ENCODE results near the gene CDH13. TPM values are rescaled to one million over a fixed set of nuclear protein-coding genes. Genes with fewer than 3 reads are reported as not detected.

The CDH13 gene
- total and polyA plus RNA-seq, 9 donors: 1.9 to 34.2 (median 4.8) TPM

DNA sequence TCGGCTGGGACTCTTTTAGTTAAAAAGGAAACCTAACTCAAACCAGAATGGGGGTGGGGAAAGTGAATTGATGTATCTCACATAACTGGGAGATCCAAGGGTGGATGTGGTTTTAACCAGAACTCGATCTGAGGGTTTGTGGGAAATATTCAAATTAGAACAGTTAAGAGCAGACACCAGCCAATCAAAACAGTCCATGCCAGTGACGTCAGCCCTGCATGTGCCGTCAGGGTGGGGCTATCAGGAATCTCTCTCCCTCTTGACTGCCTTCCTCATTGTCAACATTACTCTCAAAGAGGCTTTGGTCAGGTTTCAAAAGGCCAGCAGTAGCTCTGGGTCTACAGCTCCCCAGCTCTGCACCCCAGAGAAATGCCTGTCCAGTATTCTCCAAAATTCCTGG lies 1086.8 kb downstream of the CDH13 start:
- H3K27me3 ChIP-seq: no peaks in the 10 kb centered on the region
- no peak overlapping the region for H3K4me3 ChIP-seq
- no peaks in the 10 kb centered on the region for H3K9me3 ChIP-seq
- intact Hi-C loops (cut with DNase I): no loop called here
- WGBS, 3 donors: 64 to 76% (median 70%) methylated on average over 4 of the region's 4 CpGs
- H3K27ac ChIP-seq: no peak overlapping the region
- H3K4me1 ChIP-seq (ENCODE audit: insufficient read depth): no peaks in the 10 kb centered on the region
- DNase-seq: no peak
- H3K36me3 ChIP-seq: no peaks in the 10 kb centered on the region
- TF ChIP-seq EP300 (IDR thresholded peaks at IDR 0.05) (no peak), POLR2A (IDR thresholded peaks at IDR 0.05) (no peak)
- TF ChIP-seq, protein P1, sequence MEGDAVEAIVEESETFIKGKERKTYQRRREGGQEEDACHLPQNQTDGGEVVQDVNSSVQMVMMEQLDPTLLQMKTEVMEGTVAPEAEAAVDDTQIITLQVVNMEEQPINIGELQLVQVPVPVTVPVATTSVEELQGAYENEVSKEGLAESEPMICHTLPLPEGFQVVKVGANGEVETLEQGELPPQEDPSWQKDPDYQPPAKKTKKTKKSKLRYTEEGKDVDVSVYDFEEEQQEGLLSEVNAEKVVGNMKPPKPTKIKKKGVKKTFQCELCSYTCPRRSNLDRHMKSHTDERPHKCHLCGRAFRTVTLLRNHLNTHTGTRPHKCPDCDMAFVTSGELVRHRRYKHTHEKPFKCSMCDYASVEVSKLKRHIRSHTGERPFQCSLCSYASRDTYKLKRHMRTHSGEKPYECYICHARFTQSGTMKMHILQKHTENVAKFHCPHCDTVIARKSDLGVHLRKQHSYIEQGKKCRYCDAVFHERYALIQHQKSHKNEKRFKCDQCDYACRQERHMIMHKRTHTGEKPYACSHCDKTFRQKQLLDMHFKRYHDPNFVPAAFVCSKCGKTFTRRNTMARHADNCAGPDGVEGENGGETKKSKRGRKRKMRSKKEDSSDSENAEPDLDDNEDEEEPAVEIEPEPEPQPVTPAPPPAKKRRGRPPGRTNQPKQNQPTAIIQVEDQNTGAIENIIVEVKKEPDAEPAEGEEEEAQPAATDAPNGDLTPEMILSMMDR (IDR thresholded peaks at IDR 0.05): no peak

GRCh38 chr16:83714286-83714685 lies 1087.5 kb downstream of the CDH13 start:
- Histone ChIP-seq H3K4me3 (no peak overlapping the region), H3K27ac (no peak overlapping the region), H3K36me3 (no peaks in the 10 kb centered on the region), H3K9me3 (no peaks in the 10 kb centered on the region), H3K4me1 (ENCODE audit: insufficient read depth) (no peaks in the 10 kb centered on the region), H3K27me3 (no peaks in the 10 kb centered on the region)
- intact Hi-C loops (cut with DNase I): no loop called here
- DNase-seq: no peak
- TF ChIP-seq, protein P1 (IDR thresholded peaks at IDR 0.05): no peak
- no peak for TF ChIP-seq EP300 (IDR thresholded peaks at IDR 0.05)
- no peak for TF ChIP-seq POLR2A (IDR thresholded peaks at IDR 0.05)
- WGBS, 3 donors: 92 to 94% (median 93%) methylated on average over 4 of the region's 4 CpGs

DNA sequence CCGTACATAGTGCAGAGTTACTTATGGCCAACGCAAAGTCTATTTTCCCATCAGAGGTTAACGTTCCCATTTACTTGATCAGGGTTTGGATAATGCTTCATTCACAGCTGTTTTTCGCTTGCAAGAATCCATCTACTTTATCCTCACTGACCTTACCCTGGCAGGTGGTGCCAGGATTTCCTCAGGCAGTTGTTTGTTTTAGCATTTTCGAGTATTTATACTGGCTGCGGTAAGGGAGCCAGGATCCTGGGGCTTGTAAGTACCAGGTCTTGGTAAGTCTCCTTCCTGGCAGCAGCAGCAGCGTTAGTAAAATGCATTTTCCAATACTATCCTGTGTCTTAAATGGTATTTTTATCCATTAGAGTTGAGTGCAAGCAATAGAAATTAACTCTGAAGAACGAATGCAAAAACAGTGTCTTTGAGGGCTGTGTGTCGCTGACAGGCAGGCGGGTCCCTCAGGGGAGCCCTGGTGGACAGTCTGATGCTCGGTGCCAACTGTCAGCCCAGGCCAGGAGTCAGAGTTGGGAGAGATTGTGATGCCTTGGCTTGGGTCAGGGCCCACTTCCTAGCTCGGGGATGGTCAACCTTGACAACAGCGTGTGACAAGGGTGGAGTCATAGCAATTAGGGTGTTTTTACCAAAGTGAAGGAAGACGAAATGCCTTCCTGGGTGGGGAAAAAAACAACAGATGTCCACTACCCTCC lies 1088.6 kb downstream of the CDH13 start:
- no peak for DNase-seq
- no peak overlapping the region for H3K4me3 ChIP-seq

DNA sequence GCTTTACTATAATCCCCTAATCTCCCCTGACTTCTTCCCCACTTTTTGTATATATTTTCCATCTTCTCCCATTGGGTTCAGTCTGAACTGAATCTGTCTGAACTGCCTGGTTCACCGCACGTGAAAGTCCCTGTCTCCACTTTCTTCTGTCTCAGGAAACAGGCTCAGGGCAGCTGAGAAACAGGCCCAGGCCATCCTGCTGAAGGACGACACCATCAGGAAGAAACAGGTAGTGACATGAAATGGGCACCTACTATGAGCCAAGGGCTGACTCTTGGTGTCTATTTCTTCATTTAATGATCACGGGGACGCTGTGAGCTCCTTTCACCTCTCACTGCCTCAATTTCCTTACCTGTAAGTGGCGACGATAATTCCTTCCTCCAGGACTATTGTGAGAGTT lies 1090.5 kb downstream of the CDH13 start:
- no peaks in the 10 kb centered on the region for H3K4me1 ChIP-seq (ENCODE audit: insufficient read depth)
- H3K27ac ChIP-seq: no peak overlapping the region
- TF ChIP-seq EP300 (IDR thresholded peaks at IDR 0.05) (no peak), POLR2A (IDR thresholded peaks at IDR 0.05) (no peak)
- TF ChIP-seq, protein P1 (IDR thresholded peaks at IDR 0.05): no peak
- WGBS, 3 donors: 71 to 81% (median 71%) methylated on average over 7 of the region's 7 CpGs
- DNase-seq: no peak
- H3K36me3 ChIP-seq: no peaks in the 10 kb centered on the region
- H3K27me3 ChIP-seq: no peaks in the 10 kb centered on the region
- no peak overlapping the region for H3K4me3 ChIP-seq
- no peaks in the 10 kb centered on the region for H3K9me3 ChIP-seq
- intact Hi-C loops (cut with DNase I): no loop called here

More for the DNA sequence above, 1088.6 kb downstream of the CDH13 start:
- Histone ChIP-seq H3K36me3 (no peaks in the 10 kb centered on the region), H3K27ac (no peak overlapping the region), H3K9me3 (no peaks in the 10 kb centered on the region), H3K4me1 (ENCODE audit: insufficient read depth) (no peaks in the 10 kb centered on the region), H3K27me3 (no peaks in the 10 kb centered on the region)
- intact Hi-C loops (cut with DNase I): no loop called here
- 60 to 67% (median 63%) methylated on average over 14 of the region's 14 CpGs for WGBS, 3 donors
- TF ChIP-seq, protein P1 (IDR thresholded peaks at IDR 0.05): no peak
- TF ChIP-seq EP300 (IDR thresholded peaks at IDR 0.05) (no peak), POLR2A (IDR thresholded peaks at IDR 0.05) (no peak)
